ENCODE measurements around the gene CHST6.
"Not testable (repeated sequence)": the region's sequence is repeated elsewhere in the genome, so short reads cannot be mapped to it uniquely, and the experiment has no call there.

Gene CHST6

DNA sequence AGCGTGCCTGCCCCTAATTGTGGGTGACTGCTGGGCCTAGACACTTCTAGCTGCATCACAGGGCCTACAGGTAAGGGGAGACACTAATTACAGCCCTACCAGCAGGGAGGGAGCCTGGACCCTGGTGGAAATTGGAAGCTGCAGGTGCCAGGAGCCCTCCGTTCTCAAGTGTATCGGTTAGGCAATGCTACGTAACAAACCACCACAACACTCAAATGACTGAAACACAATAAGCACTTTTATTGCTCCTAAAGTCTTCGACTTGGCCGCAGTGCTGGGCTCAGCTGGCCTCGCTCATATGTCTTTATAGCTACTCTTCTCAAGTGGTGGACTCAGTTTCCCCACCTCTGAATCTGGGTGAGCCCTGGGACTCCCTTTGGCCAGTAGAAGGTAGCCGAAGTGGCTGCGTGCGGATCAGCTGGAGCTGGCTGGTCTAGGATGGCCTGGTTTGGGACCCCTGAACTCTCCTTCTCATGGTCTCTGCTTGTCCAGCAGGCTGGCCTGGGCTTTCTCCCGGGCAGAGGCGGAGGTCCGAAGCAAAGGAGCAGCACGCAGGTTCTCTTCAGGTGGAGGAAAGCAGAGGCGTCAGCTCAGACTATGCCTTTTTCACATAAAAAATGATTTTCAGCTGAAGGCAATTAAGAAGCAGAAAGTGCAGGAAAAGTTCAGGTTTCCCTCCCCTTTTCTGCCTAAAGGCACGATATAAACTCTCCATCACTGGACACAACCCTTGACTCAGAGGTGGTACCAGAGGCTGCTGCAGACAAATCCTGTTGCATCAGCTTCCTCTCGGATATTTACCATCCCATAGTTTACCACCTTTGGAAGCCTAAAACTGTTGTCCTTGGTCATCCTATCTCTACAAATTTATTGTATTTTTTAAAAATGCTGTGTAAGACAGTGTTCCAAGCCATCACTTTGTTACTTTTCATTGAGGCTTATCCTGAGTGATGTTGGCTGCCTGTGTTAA, 22.0 kb downstream of the CHST6 start:
- DNase-seq, result no peak

DNA sequence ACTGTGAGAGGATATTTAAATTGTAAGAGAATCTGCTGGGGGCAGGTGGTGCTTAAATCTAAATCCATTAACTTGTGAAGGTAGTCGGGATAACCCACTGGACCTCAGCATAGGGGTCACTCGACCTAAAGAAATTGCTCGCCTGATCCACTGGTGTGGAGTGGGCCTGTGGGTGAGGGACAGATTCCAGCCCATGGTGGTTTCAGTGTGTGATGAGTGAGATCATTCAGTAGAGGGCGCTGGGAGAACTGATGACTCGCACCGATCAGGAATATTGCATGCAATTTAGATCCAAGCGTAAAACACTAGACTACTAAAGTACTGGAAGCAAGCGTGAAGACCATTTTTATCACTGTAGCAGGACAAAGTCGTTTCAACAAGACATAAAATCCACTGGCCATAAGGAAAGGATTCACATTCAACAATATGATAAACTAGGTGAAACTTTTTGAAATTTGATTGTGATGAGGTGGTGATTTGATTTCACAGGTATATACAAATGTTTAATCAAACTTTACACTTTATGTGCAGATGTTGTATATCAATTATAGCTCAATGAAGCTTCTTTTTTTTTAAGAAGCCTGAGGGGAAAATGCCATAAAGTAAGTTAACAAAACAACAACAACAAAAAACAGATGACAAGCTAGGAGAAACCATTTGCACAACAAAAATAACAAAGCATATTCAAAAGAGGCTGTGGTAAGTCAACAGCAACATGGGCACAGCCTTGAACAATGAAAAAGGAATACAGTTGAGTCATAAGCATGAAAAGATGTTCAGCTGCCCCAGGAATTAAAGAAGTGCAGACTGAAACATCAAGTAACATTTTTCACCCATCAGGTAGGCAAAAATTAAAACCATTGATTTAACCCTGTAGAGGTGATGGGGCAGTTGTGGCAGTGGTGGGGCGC, 23.3 kb downstream of the CHST6 start:
- peak; percentile 67 for DNase-seq

DNA sequence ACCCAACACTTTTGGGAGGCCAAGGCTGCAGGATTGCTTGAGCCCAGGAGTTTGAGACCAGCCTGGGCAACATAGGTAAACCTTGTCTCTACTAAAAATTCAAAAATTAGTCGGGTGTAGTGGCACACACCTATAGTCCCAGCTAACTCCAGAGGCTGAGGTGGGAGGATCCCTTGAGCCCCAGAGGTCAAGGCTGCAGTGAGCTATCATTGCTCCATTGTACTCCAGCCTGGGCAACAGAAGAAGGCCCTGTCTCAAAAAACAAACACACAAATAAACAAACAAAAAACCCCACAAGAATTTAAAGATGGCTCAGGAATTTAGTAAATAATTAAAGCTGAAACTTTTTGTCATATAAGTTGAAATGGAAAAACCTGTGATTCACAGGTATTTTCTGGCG, 28.5 kb downstream of the CHST6 start:
- no peak for DNase-seq

DNA sequence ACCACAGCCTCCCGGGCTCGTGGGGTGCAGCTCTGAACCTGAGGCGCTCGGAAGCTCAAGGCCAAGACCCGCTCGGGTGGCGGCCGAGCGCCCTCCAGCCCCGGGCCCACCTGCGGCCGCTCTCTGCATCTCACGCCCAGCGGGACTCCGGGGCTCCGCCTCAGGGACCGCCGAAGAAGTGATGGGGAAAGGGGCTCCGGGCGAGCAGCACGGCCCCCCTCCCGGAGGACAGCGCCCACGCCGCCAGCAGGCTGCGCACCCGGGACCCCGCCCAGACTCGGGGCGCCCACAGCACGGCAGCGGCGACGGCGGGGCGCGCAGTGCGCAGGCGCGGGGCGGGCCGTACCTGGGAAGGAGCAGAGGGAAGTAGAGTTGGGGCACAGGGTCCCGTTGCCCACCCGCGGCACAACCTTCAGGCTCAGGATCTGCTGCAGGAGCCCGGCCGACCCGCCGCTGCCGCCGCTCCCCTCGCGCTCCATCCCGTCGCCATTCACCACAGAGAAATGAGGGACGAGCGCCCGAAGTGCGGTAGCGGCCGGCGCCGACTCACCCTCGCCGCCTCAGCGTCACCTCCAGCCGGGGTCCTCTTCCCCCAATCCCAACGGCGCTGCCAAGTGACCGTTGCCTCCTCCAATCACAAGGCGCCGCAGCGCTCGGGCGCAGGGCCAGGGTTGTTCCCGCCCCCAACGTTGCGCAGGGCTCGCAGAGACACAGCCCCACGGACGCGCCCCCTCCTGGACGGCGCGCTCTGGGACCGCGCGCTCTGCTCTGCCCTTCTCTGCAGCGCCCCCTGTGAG, 30.9 kb downstream of the CHST6 start, which contains the start of gene TMEM170A:
TMEM170A (minus strand) TSS at position 568 of the 797 bp plus-strand sequence; CDS start at position 479, 89 bp downstream.
- peak; percentile 99 for DNase-seq

DNA sequence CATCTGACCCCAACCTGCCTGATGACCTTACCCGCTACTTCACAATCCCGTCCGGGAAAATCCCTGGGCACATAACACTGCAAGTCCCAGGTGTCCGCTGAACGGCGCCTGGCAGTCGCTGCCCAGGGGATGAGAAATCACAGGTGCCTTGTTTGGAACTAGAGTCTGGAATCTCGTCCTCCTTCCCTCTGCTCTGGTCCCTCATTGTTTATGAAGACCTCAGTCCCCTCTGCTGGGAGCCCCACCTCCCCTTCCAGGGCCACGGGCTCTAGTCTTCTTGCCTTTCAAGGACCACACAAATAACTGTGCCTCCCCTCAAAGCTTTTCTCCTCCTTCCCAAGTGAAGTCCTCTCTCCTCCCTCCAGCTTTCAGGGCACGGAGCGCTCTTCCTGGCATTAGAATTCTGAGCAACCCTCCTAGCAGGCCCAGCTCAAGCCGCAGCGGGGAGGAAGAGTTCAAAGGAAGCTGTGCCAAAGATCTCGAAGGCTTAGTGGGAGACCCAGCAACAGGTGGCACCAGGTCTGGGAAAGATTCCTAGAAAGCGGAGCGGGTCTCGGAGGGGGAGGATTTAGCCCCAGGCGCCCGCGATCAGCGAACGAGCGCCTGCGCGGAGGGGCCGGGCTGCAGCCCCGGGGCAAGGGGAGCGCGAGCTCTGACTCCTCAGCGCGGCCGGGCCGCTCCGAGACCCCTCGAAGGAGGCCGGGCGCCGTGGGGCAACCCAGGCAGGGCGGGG, 31.7 kb downstream of the CHST6 start:
- peak; percentile 72 for DNase-seq

DNA sequence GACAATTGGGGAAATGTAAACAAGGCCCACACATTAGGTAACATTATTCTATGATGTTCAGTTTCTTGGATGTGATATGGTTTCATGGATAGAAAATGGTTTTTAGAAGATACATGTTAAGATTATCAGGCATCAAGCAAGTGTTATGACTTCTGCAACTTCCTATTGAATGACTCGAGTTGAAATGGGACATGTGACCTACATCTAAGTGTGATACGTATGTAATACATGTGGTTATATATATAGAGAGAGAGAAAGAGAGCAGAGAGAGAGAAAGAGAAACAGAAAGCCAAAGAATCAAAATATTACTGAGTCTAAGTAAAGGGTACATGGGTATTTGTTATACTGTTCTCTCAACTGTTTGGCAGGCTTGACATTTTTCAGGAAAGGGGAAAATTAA, 32.4 kb downstream of the CHST6 start:
- no peak for DNase-seq

- DNase-seq, result no peak
Measured at GRCh38 chr16:75461575-75461974, 33.7 kb downstream of the CHST6 start.

DNA sequence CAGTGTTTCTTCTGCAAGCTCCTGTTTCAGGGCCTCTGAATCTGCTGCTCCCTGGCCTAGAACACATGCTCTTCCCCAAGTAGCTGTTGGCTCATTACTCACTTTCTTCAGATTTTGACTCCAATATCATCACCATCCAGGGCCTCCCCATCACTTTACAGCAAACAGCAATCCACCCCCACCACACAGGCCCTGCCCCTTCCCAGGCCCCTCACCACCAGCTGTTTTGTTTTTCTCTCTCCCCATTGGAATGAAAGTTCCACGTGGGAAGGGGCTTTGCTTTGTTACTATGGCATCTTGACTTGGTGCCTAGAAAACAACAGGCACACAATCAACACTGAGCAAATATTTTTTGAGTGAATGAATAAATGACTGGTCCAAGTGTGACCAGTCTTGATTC, 34.8 kb downstream of the CHST6 start:
- no peak for DNase-seq

GRCh38 chr16:75459691-75460090, 35.5 kb downstream of the CHST6 start:
- DNase-seq, result no peak

- no peak for DNase-seq
Measured at GRCh38 chr16:75458439-75458838, 36.8 kb downstream of the CHST6 start.

DNA sequence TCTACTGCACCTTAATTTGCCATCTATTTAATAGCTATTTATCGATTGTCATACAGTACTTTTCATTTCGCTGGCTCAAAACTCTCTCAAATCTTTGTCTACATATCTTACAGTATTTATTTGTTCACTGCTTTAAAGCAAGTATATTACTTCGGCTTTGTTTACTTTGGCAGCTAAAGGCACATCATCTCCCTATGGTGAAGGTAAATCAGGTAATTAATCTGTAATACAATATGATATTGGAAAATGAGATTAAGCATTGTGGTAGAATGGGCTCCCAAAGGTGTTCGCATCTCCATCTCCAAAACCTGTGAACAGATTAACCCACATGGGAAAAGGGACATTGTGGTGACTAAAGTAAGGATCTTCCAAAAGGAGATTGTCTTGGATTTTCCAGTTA, 37.2 kb downstream of the CHST6 start:
- DNase-seq, result no peak

DNA sequence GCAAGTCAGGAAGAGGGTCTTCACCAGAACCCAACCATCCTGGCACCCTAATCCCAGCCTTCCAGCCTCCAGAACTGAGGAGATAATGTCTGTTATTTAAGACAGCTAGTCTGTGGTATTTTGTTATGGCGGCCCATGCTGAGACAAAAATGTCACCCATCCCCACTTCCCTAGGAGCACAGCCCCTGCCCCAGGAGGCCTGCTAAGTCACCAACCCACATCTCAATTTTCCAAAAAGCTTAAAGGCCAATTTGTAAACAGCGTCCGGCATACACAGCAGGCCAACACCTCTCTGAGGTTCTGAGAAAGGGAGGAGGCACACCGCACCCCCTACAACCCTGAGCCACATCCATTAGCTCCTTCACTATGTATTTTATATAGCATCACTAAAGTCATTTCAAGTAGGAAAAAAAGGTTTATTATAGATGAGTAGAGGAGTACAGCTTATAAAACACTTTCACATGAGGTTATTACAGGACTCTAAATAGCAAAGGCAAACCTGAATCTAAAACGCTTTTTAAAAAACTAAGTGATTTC, 37.7 kb downstream of the CHST6 start:
- DNase-seq, result no peak

DNA sequence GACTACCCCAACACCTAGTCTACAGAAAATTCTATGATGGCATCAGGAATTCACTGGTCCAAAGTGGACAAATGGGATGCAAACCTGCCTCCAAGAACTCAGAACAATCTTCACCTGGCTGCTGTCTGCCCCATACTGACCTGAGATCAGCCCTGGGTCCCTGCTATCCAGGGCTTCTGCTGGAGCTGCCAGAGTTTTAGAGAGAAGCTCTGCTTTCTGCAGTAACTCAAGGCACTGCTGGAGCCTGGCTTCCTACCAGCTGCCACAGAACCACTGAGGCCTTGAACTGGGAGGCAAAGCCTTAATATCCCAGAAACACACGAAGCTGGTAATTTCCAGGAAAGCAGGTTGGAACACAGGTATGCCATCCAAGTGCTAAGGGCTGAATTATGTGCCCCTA, 38.3 kb downstream of the CHST6 start:
- DNase-seq, result no peak

DNA sequence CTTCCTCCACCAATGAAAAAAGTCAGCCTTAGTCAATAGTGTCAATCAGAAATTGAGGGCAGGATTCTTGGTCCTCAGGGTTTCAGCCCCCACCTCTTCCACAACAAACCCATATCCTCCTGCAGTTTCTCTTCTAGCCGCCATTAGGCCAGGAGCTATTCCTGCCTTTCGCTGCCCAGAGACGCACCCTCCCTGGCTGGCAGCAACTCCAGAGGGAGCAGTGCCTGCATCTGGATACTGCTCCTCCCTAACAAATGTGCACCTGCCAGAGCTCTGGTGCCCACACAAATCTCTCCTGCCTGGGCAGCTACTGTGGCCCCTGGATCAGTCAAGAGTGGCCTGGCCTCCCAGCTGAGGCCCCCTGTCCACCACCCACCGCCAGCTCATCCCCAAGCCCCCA, 38.8 kb downstream of the CHST6 start:
- not testable (repeated sequence) for DNase-seq

DNA sequence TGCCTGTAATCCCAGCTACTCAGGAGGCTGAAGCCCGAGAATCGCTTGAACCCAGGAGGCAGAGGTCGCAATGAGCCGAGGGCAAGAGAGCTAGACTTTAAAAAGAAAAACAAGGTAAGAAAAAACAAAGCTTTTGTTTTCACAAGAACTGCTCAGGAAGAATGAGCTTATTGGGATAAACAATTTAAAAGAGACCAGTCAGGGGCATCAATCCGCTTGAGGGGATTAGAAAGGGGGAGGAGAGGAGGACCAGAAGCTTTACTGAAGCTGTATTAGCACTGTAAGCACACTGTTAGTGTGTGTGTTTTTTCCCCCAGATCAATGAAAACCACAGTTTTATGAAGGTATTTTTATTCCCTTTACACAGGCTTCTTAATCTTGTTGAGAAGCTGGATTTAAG, 39.6 kb downstream of the CHST6 start:
- DNase-seq, result no peak

GRCh38 chr16:75452464-75453190, 42.6 kb downstream of the CHST6 start:
- DNase-seq, result no peak

GRCh38 chr16:75446416-75446815, 48.8 kb downstream of the CHST6 start:
- DNase-seq, result no peak

DNA sequence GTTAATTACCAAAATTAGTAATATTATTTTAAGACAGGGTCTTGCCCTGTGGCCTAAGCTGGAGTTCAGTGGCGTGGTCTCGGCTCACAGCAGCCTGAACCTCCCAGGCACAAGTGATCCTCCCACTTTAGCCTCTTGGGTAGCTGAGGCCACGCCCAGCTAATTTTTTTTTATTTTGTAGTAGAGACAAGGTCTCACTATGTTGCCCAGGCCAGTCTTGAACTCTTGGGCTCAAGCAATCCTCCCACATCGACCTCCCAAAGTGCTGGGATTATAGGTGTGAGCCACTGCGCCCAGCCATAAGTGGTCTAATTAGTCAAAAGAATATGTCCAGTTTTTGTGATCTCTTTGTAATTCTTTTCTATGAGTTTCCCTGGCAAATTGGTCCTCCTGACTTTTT, 49.9 kb downstream of the CHST6 start:
- no peak for DNase-seq

DNA sequence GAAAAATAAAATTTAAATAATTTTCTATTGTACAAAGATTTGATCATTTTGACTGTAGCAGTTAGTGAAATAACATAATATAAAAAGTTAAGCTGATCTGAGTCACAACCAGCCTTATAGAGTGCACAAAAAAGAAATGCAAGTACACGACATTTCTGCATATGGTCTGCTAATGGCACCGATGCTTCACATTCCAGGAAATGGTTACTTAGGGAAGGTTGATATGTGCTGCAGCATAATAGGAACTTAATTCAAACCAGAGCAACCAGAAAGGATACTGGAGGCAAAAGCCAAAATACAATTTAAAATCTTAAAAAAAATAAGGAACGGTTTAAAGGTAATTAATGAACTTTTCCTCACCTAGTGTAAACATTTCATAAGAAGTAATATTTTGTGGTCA, 51.9 kb downstream of the CHST6 start:
- no peak for DNase-seq

DNA sequence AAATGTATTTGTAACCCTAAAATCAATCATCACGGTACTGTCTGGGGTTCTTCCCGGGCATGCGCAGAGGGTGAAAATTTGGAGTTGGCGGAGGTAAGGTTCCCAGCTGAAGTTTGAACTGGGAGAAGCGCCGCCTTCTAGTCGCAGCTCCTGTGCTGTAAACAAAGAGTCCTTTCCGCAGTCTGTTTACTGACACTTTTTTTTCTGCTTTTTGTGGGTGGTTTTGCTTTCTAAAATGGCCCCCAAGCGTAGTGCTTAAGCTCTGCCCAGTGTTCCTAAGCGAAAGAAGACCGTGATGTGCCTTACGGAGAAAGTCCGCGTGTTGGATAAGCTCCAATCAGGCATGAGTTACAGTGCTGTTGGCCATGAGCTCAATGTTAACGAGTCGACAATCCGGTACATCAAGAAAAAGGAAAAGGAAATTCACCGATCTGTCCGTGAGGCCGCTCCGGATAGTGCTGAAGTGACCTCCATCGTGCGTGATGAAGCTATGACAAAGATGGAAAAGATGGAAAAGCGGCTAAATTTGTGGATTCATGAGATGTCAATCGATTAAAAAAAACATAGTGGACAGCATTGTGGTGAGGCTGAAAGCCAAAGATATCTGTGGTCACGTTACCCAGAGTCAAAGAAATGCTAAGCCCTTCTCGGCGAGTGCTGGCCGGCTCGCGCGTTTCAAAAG, 61.4 kb downstream of the CHST6 start:
- peak; percentile 87 for DNase-seq

Data from islet precursor cell (in vitro differentiated cells).